ENCODE data around the gene NUDT3.
"Not testable (repeated sequence)": the region's sequence is repeated elsewhere in the genome, so short reads cannot be mapped to it uniquely, and the experiment has no call there.

The NUDT3 gene

DNA sequence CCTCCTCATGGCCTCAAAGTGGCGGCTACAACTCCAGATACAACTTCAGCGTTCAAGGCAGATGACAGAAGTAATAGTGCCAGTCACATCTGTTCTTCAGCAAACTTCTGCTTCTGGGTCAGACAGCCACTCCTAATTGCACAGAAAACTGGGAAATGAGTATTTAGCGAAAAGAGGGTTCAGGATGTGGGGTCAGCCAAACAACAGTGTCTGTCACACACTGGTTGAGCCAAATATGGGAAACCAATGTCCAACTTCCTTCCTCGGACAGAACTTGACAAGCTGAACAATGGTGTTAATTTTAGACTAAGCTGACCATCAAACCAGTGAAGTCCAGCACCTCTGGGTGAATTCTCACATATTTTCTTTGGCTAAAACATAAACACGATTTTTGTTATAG lies 22.1 kb downstream of the NUDT3 start:
- DNase-seq (ENCODE audit: low read depth in 3 of 3) = no peak

- no peak for DNase-seq (ENCODE audit: low read depth in 3 of 3)
Measured at GRCh38 chr6:34369385-34369784, 23.1 kb downstream of the NUDT3 start.

GRCh38 chr6:34366639-34366921 lies 25.9 kb downstream of the NUDT3 start:
- no peak for DNase-seq (ENCODE audit: low read depth in 3 of 3)

DNA sequence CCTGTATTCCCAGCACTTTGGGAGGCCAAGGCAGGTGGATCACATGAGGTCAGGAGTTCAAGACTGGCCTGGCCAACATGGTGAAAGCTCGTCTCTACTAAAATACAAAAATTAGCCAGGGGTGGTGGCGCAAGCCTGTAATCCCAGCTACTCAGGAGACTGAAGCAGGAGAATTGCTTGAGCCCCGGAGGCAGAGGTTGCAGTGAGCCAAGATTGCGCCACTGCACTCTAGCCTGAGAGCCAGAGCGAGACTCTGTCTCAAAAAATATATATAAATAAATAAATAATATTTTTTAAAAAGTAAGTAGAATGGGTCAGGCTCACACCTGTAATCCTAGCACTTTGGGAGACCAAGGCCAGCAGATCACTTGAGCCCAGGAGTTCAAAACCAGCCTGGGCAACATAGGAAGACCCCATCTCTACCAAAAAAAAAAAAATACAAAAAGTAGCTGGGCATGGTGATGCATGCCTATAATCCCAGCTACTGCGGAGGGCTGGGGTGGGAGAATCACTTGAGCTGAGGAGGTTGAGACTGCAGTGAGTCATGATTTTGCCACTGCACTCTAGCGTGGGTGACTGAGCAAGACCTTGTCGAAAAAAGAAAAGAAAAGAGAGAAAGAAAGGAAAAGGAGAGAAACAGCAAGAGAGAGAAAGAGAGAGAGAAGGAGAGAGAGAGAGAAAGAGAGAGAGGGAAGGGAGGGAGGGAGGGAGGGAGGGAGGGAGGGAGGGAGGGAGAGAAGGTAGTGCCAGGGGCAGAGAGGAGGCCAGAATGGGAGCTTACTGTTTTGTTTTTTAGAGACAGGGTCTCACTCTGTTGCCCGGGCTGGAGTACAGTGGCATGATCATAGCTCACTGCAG lies 26.5 kb downstream of the NUDT3 start:
- DNase-seq (ENCODE audit: low read depth in 3 of 3) = not testable (repeated sequence)

- not testable (repeated sequence) for DNase-seq (ENCODE audit: low read depth in 3 of 3)
Measured at GRCh38 chr6:34363681-34364075, 28.8 kb downstream of the NUDT3 start.

DNA sequence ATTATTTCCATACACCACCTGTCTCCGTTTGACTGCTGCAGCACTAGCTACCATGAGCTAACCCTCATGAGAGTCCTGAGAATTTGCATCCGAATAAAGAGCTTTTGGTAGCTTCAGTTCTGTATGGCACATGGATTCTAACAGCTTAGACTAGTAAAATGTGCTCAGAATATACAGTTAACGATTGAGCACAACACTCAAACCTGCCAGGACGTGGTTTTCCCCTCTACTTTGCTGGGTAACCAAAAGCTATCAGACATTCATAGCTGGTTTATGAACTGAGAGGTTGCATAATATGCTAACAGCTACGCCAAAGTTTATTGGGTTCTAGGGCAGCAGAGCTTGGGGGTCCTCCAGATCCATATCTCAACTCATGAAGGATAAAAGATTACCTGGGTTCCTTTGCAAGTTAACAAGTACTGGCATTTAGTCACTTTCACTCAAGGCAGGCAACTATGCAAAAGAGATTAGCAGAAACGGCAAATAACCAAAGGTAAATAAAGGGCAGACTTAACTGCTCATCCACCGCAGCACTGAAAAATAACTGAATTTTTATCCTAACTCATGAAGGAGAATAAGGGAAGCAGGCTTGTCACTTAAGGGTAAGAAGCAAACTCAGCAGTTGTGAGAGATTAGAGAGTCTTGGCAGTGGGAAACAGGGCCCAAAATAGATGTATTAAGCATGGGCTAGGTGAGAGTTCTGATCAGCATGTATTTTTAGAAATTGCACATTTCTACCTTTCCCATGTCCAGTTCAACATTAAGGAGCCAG lies 29.4 kb downstream of the NUDT3 start:
- DNase-seq (ENCODE audit: low read depth in 3 of 3) = no peak

GRCh38 chr6:34362176-34362575 lies 30.3 kb downstream of the NUDT3 start:
- DNase-seq (ENCODE audit: low read depth in 3 of 3) = no peak

GRCh38 chr6:34360556-34360955 lies 31.9 kb downstream of the NUDT3 start:
- DNase-seq (ENCODE audit: low read depth in 3 of 3) = no peak

GRCh38 chr6:34359418-34360158 lies 32.9 kb downstream of the NUDT3 start:
- DNase-seq (ENCODE audit: low read depth in 3 of 3) = no peak

GRCh38 chr6:34358389-34358905 lies 34.0 kb downstream of the NUDT3 start:
- no peak for DNase-seq (ENCODE audit: low read depth in 3 of 3)

- no peak for DNase-seq (ENCODE audit: low read depth in 3 of 3)
Measured at GRCh38 chr6:34357937-34358336, 34.5 kb downstream of the NUDT3 start.

DNA sequence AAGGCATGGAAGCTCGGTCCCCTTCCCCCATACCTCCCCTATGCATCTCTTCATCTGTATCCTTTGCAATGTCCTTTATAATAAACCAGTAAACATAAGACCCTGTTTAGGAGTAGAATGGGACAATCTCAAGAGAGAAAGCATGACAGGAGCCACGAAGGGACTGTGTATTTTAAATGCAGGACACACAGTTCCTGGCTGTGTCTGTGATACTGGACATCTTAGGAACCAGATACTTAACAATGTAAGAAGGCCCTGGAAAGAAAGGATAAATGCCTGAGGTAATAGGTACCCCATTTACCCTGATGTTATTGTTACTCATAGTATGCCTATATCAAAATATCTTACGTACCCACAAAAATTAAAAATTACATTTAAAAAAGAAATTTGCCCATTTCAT lies 36.6 kb downstream of the NUDT3 start:
- no peak for DNase-seq (ENCODE audit: low read depth in 3 of 3)

DNA sequence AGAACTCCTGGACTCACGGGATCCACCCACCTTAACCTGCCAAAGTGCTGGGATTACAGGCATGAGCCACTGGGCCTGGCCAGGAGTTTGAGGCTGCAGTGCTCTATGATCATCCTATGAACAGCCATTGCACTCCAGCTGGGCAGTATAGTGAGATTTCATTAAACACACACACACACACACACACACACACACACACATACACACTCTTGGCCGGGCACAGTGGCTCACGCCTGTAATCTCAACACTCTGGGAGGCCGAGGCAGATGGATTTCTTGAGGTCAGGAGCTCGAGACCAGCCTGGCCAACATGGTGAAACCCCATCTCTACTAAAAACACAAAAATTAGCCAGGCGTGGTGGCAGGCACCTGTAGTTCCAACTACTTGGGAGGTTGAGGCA lies 38.2 kb downstream of the NUDT3 start:
- not testable (repeated sequence) for DNase-seq (ENCODE audit: low read depth in 3 of 3)

DNA sequence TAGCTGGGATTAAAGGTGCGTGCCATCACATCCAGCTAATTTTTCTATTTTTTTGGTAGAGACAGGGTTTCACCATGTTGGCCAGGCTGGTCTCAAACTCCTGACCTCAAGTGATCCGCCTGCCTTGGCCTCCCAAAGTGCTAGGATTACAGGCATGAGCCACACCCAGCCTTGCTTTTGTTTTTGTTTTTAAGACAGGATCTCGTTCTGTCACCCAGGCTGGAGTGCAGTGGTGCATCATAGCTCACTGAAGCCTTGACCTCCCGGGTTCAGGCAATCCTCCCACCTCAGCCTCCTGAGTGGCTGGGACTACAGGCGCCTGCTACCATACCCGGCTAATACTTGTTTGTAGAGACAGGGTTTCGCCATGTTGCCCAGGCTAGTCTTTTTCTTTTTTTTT lies 38.9 kb downstream of the NUDT3 start:
- not testable (repeated sequence) for DNase-seq (ENCODE audit: low read depth in 3 of 3)

DNA sequence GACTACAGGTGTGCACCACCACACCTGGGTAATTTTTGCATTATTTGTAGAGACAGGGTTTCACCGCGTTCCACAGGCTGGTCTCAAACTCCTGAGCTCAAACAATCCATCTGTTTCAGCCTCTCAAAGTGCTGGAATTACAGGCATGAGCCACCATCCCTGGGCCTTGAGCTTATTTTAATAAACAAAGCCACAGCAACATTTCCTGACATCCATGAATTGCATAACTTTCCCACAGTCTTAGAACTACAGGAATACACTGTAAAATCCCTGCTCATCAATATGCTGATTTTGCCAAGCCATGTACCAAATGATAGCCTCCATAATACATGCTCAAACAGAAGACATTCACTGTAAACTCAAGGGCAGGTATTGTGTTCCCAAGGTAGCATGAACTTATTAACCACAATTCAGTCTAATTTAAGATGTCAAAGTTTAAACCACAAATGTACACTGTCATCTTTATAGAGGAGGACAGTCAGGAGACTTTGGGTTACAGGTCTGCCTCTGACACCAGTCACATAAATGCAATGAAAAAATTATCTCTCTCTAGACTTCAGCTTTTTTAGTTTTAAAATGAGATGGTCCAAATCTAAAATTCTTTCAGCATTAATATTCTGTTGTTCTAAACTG lies 40.0 kb downstream of the NUDT3 start:
- DNase-seq (ENCODE audit: low read depth in 3 of 3) = no peak

DNA sequence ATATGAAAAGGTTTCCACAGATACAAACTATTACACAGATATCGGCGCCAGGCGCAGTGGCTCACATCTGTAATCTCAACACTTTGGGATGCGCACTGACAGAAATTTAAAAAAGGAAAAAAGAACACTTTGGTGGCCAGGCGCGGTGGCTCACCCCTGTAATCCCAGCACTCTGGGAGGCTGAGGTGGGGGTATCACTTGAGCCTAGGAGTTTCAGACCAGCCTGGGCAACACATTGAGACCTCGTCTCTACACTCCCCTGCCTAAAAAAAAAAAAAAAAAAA lies 41.6 kb downstream of the NUDT3 start:
- no peak for DNase-seq (ENCODE audit: low read depth in 3 of 3)

GRCh38 chr6:34350137-34350933 lies 42.1 kb downstream of the NUDT3 start:
- DNase-seq (ENCODE audit: low read depth in 3 of 3) = no peak

DNA sequence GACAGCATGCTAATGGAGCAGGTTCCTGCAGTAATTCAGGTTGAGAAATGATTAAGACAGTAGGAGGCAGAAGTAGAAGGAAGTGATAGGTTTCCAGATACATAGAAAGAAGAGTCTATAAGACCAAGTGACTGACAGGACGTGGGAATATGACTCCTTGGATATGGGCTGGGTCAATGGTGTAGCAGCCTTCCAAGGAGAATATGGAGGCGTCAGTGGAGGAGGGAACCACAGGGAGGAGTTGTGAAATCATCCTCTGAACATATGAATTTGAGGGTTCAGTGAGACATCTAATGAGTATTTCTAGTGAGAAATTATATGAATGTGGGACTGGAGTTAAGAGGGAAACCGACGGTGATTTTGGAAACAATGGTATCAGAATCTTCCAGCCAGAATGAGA lies 43.3 kb downstream of the NUDT3 start:
- no peak for DNase-seq (ENCODE audit: low read depth in 3 of 3)

GRCh38 chr6:34347303-34347702 lies 45.2 kb downstream of the NUDT3 start:
- no peak for DNase-seq (ENCODE audit: low read depth in 3 of 3)

- DNase-seq (ENCODE audit: low read depth in 3 of 3) = no peak
Measured at GRCh38 chr6:34346175-34347119, 46.0 kb downstream of the NUDT3 start.
